Breast epithelium (tissue), 3 donors: ENCODE data around the gene FBLN1.

ENCODE experiments used
- CTCF ChIP-seq, 3 donors: fragments of 450-650 bp; IDR thresholded peaks; one replicate each; pipeline ENCODE4 v1.5.1; 2016 to 2017; ENCODE audit warnings: antibody characterized with exemption in 3 of 3, mild to moderate bottlenecking in 3 of 3, moderate library complexity in 3 of 3
- POLR2A ChIP-seq: fragments of 450-650 bp; IDR thresholded peaks from one replicate; pipeline ENCODE4 v1.6.1; 2016; ENCODE audit warnings: antibody characterized with exemption, mild to moderate bottlenecking, moderate library complexity

GRCh38 chr22:45540122-45540521 lies 37.4 kb downstream of the FBLN1 start:
- no peak for TF ChIP-seq CTCF (IDR thresholded peaks at IDR 0.05)
- no peak for TF ChIP-seq POLR2A
